BJ (cell line): ENCODE data around the gene OPA3. TPM values are rescaled to one million over a fixed set of nuclear protein-coding genes. Genes with fewer than 3 reads are reported as not detected.

Source experiments
- CTCF ChIA-PET: fragments of 350-600 bp; formaldehyde crosslinking; extraction: SDS; loops from one replicate; lab custom pipeline; 2021; ENCODE audit warnings: antibody characterized with exemption, inconsistent platforms; lab: Yijun Ruan, JAX
- POLR2A ChIA-PET: fragments of 300-600 bp; sonication (Branson Sonifier 250); formaldehyde crosslinking; extraction: SDS; loops from one replicate; lab custom pipeline; 2021; ENCODE audit warnings: antibody characterized with exemption; lab: Charles Lee
- DNase-seq: peaks from one replicate; pipeline ENCODE4 v3.0.0-alpha.2; 2011; ENCODE audit warnings: low read depth
- H3K27me3 ChIP-seq: 2 replicates; pipeline ENCODE4 v1.6.0; 2011; ENCODE audit warnings: low read length; ENCODE audit not compliant: control insufficient read depth, insufficient read depth
- H3K36me3 ChIP-seq: 2 replicates; pipeline ENCODE4 v1.5.1; 2011; ENCODE audit warnings: low read length; ENCODE audit not compliant: control insufficient read depth, insufficient read depth
- H3K4me3 ChIP-seq: 2 replicates; pipeline ENCODE4 v1.5.1; 2011; ENCODE audit warnings: low read depth, mild to moderate bottlenecking, control low read depth, low read length
- CTCF ChIP-seq: IDR thresholded peaks from 2 replicates; pipeline ENCODE4 v1.5.1; 2011; ENCODE audit warnings: low read depth, mild to moderate bottlenecking, control low read depth, inconsistent platforms, low read length, moderate library complexity; ENCODE audit not compliant: insufficient read depth
- polyA plus RNA-seq: library from polyadenylated mRNA; depleted of rRNA; stranded (reverse); fragments of >200 nt; gene quantifications from 2 replicates; pipeline ENCODE4 v1.2.3, GENCODE V29; 2011

OPA3 gene
- polyA plus RNA-seq, 1 experiment: 15.1 TPM

GRCh38 chr19:45581576-45581975, 3.0 kb downstream of the OPA3 start:
- no peaks in the 10 kb centered on the region for H3K27me3 ChIP-seq
- no peak overlapping the region for H3K4me3 ChIP-seq
- no peak for DNase-seq
- no peaks in the 10 kb centered on the region for H3K36me3 ChIP-seq
- ChIA-PET CTCF (interaction anchor here (1.1 to 8.2 kb wide), 3 partner anchors 11 to 96 kb away, joined by 3 to 37 read pairs (median 3); no protein-coding TSS in a partner anchor), POLR2A (interaction anchor here (0.6 kb wide), 1 partner anchor 23 kb away, joined by 3 read pairs; no protein-coding TSS in a partner anchor)
- TF ChIP-seq CTCF: no peak

- H3K4me3 ChIP-seq: no peak overlapping the region
- DNase-seq: no peak
- TF ChIP-seq CTCF: no peak
- ChIA-PET POLR2A (no interaction called here), CTCF (no interaction called here)
- no peaks in the 10 kb centered on the region for H3K36me3 ChIP-seq
- H3K27me3 ChIP-seq: no peaks in the 10 kb centered on the region
Measured at GRCh38 chr19:45578861-45579260, 5.7 kb downstream of the OPA3 start.

GRCh38 chr19:45577111-45577905, 7.3 kb downstream of the OPA3 start:
- 0 out of 2 replicates have a peak, but pooled peaks cover 2% of the 10 kb centered on the region for H3K36me3 ChIP-seq
- ChIA-PET POLR2A (no interaction called here), CTCF (interaction anchor here (0.7 to 2.2 kb wide), 5 partner anchors 62 to 138 kb away, joined by 3 to 12 read pairs (median 4); partner anchors contain the start of gene EML2)
- H3K4me3 ChIP-seq: no peak overlapping the region
- no peaks in the 10 kb centered on the region for H3K27me3 ChIP-seq
- DNase-seq: peak; percentile 61
- TF ChIP-seq CTCF: no peak

GRCh38 chr19:45576682-45577081, 7.9 kb downstream of the OPA3 start:
- ChIA-PET POLR2A (no interaction called here), CTCF (interaction anchor here (0.7 to 2.2 kb wide), 6 partner anchors 18 to 137 kb away, joined by 3 to 12 read pairs (median 4); partner anchors contain the start of gene EML2)
- Histone ChIP-seq H3K4me3 (no peak overlapping the region), H3K27me3 (no peaks in the 10 kb centered on the region), H3K36me3 (0 out of 2 replicates have a peak, but pooled peaks cover 2% of the 10 kb centered on the region)
- no peak for DNase-seq
- TF ChIP-seq CTCF: no peak

DNA sequence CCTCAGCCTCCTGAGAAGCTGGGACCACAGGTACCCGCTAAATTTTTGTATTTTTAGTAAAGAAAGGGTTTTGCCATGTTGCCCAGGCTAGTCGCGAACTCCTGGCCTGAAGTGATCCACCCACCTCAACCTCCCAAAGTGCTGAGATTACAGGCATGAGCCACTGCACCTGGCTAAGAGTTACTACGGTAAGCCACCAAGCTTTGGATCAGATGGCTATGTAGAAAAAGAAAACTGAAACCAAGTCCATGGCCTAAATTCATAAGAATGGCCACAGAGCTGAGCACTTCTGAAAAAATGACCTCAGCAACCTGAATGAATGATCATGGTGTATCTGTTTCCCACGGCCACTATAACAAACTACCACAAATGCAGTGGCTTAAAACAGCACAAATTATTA, 9.4 kb downstream of the OPA3 start:
- DNase-seq: no peak
- TF ChIP-seq CTCF: no peak
- H3K27me3 ChIP-seq: no peaks in the 10 kb centered on the region
- H3K4me3 ChIP-seq: no peak overlapping the region
- POLR2A ChIA-PET: no interaction called here
- CTCF ChIA-PET: interaction anchor here (0.8 to 2.0 kb wide), 5 partner anchors 17 to 136 kb away, joined by 3 to 5 read pairs (median 3); no protein-coding TSS in a partner anchor
- H3K36me3 ChIP-seq: 0 out of 2 replicates have a peak, but pooled peaks cover 2% of the 10 kb centered on the region
